ENCODE measurements around the gene BEND6.
"Not testable (repeated sequence)": the region's sequence is repeated elsewhere in the genome, so short reads cannot be mapped to it uniquely, and the experiment has no call there.

BEND6 gene

GRCh38 chr6:56988145-56988544 lies 33.2 kb downstream of the BEND6 start:
- no peaks in the 10 kb centered on the region for H3K9me3 ChIP-seq (replicated peaks in 1 of 11)
- H3K36me3 ChIP-seq = no peaks in the 10 kb centered on the region
- H4K20me1 ChIP-seq = no peaks in the 10 kb centered on the region
- H3K9ac ChIP-seq = no peak overlapping the region
- H3K4me3 ChIP-seq = no peak overlapping the region
- no peak for TF ChIP-seq Cebpa-rat (IDR thresholded peaks at IDR 0.05)
- H3K4me2 ChIP-seq = no peak overlapping the region
- peaks cover 0 to 14% (median 11%) of the 10 kb centered on the region in 10 experiments; a peak in 18 of 20 replicates for H3K4me1 ChIP-seq
- H3K27ac ChIP-seq = no peak overlapping the region
- H3K27me3 ChIP-seq = no peaks in the 10 kb centered on the region

DNA sequence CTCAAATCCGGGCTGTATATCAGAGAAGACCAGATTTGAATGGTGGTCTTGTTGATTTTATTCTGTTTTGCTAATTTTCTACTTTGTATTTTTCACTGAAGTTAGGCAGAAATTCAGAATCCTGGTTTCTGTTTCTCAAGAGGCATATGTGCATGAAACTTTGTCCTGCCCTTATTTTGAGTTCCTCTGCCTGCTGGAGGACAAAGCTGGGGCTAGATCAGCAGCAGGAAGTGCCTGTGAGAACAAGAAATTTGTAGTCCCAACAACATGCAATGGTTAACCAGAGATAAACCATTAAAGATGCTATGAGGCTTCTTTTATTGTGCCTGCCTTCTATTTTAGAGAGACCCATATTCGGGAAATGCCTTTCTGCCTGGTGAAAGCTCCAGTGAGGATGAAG lies 37.1 kb downstream of the BEND6 start:
- Histone ChIP-seq H3K27ac (no peak overlapping the region), H3K27me3 (no peaks in the 10 kb centered on the region), H3K4me1 (peaks cover 0 to 5% (median under 1%) of the 10 kb centered on the region in 10 experiments; a peak in 11 of 20 replicates), H3K36me3 (no peaks in the 10 kb centered on the region), H3K4me2 (no peak overlapping the region), H4K20me1 (no peaks in the 10 kb centered on the region), H3K9ac (no peak overlapping the region), H3K9me3 (replicated peaks in 1 of 11) (no peaks in the 10 kb centered on the region), H3K4me3 (no peak overlapping the region)
- no peak for TF ChIP-seq Cebpa-rat (IDR thresholded peaks at IDR 0.05)

GRCh38 chr6:56992703-56993102 lies 37.8 kb downstream of the BEND6 start:
- Histone ChIP-seq H3K4me1 (no peaks in the 10 kb centered on the region), H3K9me3 (replicated peaks in 1 of 11) (peaks cover 0 to 4% (median 0%) of the 10 kb centered on the region in 11 experiments; a peak in 5 of 22 replicates), H3K36me3 (no peaks in the 10 kb centered on the region), H3K27me3 (no peaks in the 10 kb centered on the region), H3K9ac (no peak overlapping the region), H3K4me3 (no peak overlapping the region), H3K27ac (no peak overlapping the region), H4K20me1 (no peaks in the 10 kb centered on the region), H3K4me2 (no peak overlapping the region)
- TF ChIP-seq Cebpa-rat (IDR thresholded peaks at IDR 0.05) = no peak

- Histone ChIP-seq H3K27ac (no peak overlapping the region), H3K4me3 (no peak overlapping the region), H3K9me3 (replicated peaks in 1 of 11) (peaks cover 16 to 27% (median 21%) of the 10 kb centered on the region in 11 experiments), H3K36me3 (peaks cover 0 to 7% (median 0%) of the 10 kb centered on the region in 11 experiments; a peak in 3 of 22 replicates), H3K27me3 (no peaks in the 10 kb centered on the region), H3K4me2 (no peak overlapping the region), H3K9ac (no peak overlapping the region), H4K20me1 (no peaks in the 10 kb centered on the region), H3K4me1 (no peaks in the 10 kb centered on the region)
- no peak for TF ChIP-seq Cebpa-rat (IDR thresholded peaks at IDR 0.05)
Measured at GRCh38 chr6:56995347-56995902, 40.5 kb downstream of the BEND6 start.

DNA sequence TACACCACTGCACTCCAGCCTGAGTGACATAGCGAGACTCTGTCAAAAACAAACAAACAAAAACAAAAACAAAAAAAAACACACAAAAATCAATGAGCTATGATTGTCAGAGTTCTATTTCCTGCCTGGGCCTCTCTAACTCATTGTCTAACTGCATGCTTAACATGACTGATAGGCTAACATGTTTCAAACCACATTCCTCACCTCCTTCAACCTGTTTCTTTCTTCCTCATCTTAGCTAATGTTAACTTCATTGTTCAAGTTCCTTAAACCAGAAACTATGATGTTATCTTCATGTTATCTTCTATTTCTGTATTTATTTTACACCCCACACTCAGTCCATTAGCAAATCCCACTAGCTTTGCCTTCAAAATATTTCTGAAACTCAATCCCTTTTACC lies 41.5 kb downstream of the BEND6 start:
- H3K27me3 ChIP-seq = no peaks in the 10 kb centered on the region
- peaks cover 0 to 7% (median 0%) of the 10 kb centered on the region in 11 experiments; a peak in 3 of 22 replicates for H3K36me3 ChIP-seq

GRCh38 chr6:56999049-56999448 lies 44.1 kb downstream of the BEND6 start:
- H3K4me2 ChIP-seq = no peak overlapping the region
- H3K27ac ChIP-seq = no peak overlapping the region
- no peak overlapping the region for H3K4me3 ChIP-seq
- no peaks in the 10 kb centered on the region for H4K20me1 ChIP-seq
- H3K27me3 ChIP-seq = no peaks in the 10 kb centered on the region
- TF ChIP-seq Cebpa-rat (IDR thresholded peaks at IDR 0.05) = no peak
- H3K9ac ChIP-seq = no peak overlapping the region
- H3K36me3 ChIP-seq = peaks cover 0 to 7% (median 0%) of the 10 kb centered on the region in 11 experiments; a peak in 3 of 22 replicates
- no peaks in the 10 kb centered on the region for H3K4me1 ChIP-seq
- peaks cover 16 to 27% (median 21%) of the 10 kb centered on the region in 11 experiments for H3K9me3 ChIP-seq (replicated peaks in 1 of 11)

More for the DNA sequence above, 41.5 kb downstream of the BEND6 start:
- no peaks in the 10 kb centered on the region for H4K20me1 ChIP-seq
- TF ChIP-seq Cebpa-rat (IDR thresholded peaks at IDR 0.05) = no peak
- H3K27ac ChIP-seq = no peak overlapping the region
- no peaks in the 10 kb centered on the region for H3K4me1 ChIP-seq
- peaks cover 16 to 27% (median 21%) of the 10 kb centered on the region in 11 experiments for H3K9me3 ChIP-seq (replicated peaks in 1 of 11)
- no peak overlapping the region for H3K4me2 ChIP-seq
- H3K4me3 ChIP-seq = no peak overlapping the region
- no peak overlapping the region for H3K9ac ChIP-seq

DNA sequence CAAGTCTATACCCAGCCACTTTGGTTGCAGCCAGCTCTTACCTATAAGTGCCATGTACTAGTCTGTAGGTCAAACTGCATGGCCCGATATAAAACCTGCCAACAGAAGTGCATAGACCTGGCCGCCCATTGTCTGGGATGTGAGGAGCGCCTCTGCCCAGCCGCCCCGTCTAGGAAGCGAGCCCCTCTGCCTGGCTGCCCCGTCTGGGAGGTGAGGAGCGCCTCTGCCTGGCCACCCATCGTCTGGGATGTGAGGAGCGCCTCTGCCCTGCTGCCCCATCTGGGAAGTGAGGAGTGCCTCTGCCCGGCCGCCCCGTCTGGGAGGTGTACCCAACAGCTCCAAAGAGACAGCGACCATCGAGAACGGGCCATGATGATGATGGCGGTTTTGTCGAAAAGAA lies 44.8 kb downstream of the BEND6 start:
- H3K9me3 ChIP-seq (replicated peaks in 1 of 11) = peaks cover 16 to 27% (median 21%) of the 10 kb centered on the region in 11 experiments
- H3K27me3 ChIP-seq, H3K4me2 ChIP-seq, H3K27ac ChIP-seq, H3K9ac ChIP-seq, H3K4me3 ChIP-seq, H3K4me1 ChIP-seq, H4K20me1 ChIP-seq, H3K36me3 ChIP-seq: not testable (repeated sequence)

DNA sequence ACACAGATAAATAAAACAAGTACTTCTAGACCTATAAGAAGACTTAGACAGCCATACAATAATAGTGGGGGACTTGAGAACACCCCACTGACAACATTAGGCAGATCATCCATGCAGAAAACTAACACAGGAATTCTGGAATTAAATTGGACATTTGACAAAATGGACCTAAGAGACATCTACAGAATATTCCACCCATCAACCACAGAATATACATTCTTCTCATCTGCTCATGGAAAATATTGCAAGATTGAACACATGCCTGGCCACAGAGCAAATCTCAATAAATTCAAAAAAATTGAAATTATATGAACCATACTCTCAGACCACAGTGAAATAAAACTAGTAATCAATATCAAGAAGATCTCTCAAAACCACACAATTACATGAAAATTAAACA lies 47.3 kb downstream of the BEND6 start:
- peaks cover 16 to 27% (median 21%) of the 10 kb centered on the region in 11 experiments for H3K9me3 ChIP-seq (replicated peaks in 1 of 11)
- H3K4me2 ChIP-seq = no peak overlapping the region
- no peak overlapping the region for H3K9ac ChIP-seq

DNA sequence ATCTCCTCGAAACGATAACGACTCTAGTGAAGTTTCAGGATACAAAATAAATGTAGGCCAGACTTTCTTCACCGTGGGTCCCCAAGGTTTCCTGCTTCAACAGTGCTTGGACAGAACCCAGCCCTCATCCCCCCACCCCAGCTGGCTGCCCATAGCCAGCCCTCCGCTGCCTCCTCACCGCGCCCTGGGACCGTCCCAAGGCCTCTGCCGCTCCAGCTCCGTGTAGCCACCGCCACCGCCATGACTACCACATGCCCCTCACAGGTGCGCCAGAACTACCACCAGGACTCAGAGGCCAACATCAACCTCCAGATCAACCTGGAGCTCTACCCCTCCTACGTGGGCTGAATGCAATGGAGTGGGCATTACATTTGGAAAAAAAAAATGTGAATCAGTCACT lies 49.4 kb downstream of the BEND6 start:
- Histone ChIP-seq H3K4me1 (no peaks in the 10 kb centered on the region), H3K27ac (no peak overlapping the region)

More for the DNA sequence above, 47.3 kb downstream of the BEND6 start:
- Histone ChIP-seq H3K4me3 (no peak overlapping the region), H3K27me3 (no peaks in the 10 kb centered on the region), H3K27ac (no peak overlapping the region), H4K20me1 (no peaks in the 10 kb centered on the region), H3K36me3 (peaks cover 0 to 7% (median 0%) of the 10 kb centered on the region in 11 experiments; a peak in 3 of 22 replicates), H3K4me1 (no peaks in the 10 kb centered on the region)
- no peak for TF ChIP-seq Cebpa-rat (IDR thresholded peaks at IDR 0.05)

GRCh38 chr6:57006101-57006500 lies 51.2 kb downstream of the BEND6 start:
- Histone ChIP-seq H3K4me2 (no peak overlapping the region), H4K20me1 (no peaks in the 10 kb centered on the region), H3K9ac (no peak overlapping the region), H3K36me3 (no peaks in the 10 kb centered on the region), H3K27ac (no peak overlapping the region), H3K4me3 (no peak overlapping the region), H3K27me3 (no peaks in the 10 kb centered on the region), H3K9me3 (replicated peaks in 1 of 11) (no peaks in the 10 kb centered on the region), H3K4me1 (no peaks in the 10 kb centered on the region)
- no peak for TF ChIP-seq Cebpa-rat (IDR thresholded peaks at IDR 0.05)

More for the DNA sequence above, 49.4 kb downstream of the BEND6 start:
- Histone ChIP-seq H3K9me3 (replicated peaks in 1 of 11) (peaks cover 6 to 8% (median 6%) of the 10 kb centered on the region in 11 experiments), H3K36me3 (peaks cover 0 to 3% (median 0%) of the 10 kb centered on the region in 11 experiments; a peak in 3 of 22 replicates), H3K27me3 (no peaks in the 10 kb centered on the region), H4K20me1 (no peaks in the 10 kb centered on the region), H3K9ac (no peak overlapping the region), H3K4me2 (no peak overlapping the region), H3K4me3 (no peak overlapping the region)
- TF ChIP-seq Cebpa-rat (IDR thresholded peaks at IDR 0.05) = no peak

DNA sequence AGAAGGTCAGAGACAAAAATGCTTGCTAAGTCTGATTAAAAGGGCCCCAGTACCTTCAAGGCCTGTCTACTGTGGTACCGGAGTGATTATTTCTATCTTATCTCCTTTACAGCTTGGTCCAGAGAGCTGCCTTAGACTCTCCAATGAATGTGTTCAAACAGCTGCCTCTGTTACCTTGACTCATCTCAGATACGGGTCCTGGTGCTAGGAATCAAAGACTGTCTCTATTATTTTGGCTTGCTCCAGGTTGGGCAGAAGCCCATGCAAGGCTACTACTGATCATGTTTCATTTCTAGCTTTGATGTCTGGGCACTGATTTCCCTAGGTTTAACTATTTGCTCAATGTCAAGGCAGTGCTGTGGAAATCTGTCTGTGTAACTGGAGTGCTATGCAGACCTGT lies 53.2 kb downstream of the BEND6 start:
- not testable (repeated sequence) for H4K20me1 ChIP-seq; H3K27me3 ChIP-seq; H3K27ac ChIP-seq; H3K9me3 ChIP-seq (replicated peaks in 1 of 11); H3K4me3 ChIP-seq; H3K9ac ChIP-seq; H3K4me1 ChIP-seq; H3K36me3 ChIP-seq; H3K4me2 ChIP-seq

All from BLaER1 treated with 17β-estradiol and CSF1 and Interleukin-3, amounts not matched to agents 10 nM and 100 nM (cell line).